Endothelial cell of umbilical vein (primary cell): ENCODE results near the gene WAS. TPM values are rescaled to one million over a fixed set of nuclear protein-coding genes. Genes with fewer than 3 reads are reported as not detected.

Source experiments
- BruUV-seq: library from RNA; stranded (reverse); fragments of 400-500 nt; replicated peaks from 2 replicates; lab custom pipeline; 2021; lab: Mats Ljungman, UMichigan
- CTCF ChIA-PET: fragments of 300-600, 350-600 bp; sonication (Branson Sonifier 250); formaldehyde crosslinking; loops from one replicate; lab custom pipeline; 2021; ENCODE audit warnings: antibody characterized with exemption, inconsistent platforms; lab: Charles Lee
- POLR2A ChIA-PET: fragments of 300-600, 350-600 bp; sonication (Branson Sonifier 250); formaldehyde crosslinking; loops from one replicate; lab custom pipeline; 2021; ENCODE audit warnings: antibody characterized with exemption, inconsistent platforms; lab: Charles Lee
- DNase-seq: peaks from one replicate; pipeline ENCODE4 v3.0.0-alpha.2; 2011; ENCODE audit warnings: low read depth, low spot score
- FAIRE-seq: peaks from 2 replicates; lab custom pipeline; 2011; peaks lifted over from hg19 to GRCh38; lab: Jason Lieb, UNC
- H2AFZ ChIP-seq: 2 replicates; pipeline ENCODE4 v1.6.0; 2012; ENCODE audit warnings: low read depth, low read length, control low read depth, inconsistent platforms
- H3K27ac ChIP-seq: 2 replicates; pipeline ENCODE4 v1.5.1; 2011; ENCODE audit warnings: low read depth, mild to moderate bottlenecking, control low read depth, low read length, moderate library complexity; ENCODE audit not compliant: insufficient read depth
- H3K27me3 ChIP-seq, 2 experiments: 2 replicates each; pipeline versions ENCODE4 v1.6.0 to v1.6.1; 2011; ENCODE audit warnings: low read length in 2 of 2, mixed read lengths in 1 of 2; ENCODE audit not compliant: control insufficient read depth in 2 of 2, insufficient read depth in 2 of 2
- H3K36me3 ChIP-seq, 2 experiments: 2 replicates in 1 of 2; 3 replicates in 1 of 2; pipeline ENCODE4 v1.5.1; 2011; ENCODE audit warnings: low read length in 2 of 2, mild to moderate bottlenecking in 1 of 2, moderate library complexity in 1 of 2; ENCODE audit not compliant: control insufficient read depth in 2 of 2, insufficient read depth in 2 of 2; ENCODE audit errors: extremely low read depth in 1 of 2
- H3K4me1 ChIP-seq: 3 replicates; pipeline ENCODE4 v1.5.1; 2011; ENCODE audit warnings: mild to moderate bottlenecking, low read length; ENCODE audit not compliant: control insufficient read depth, insufficient read depth; ENCODE audit errors: extremely low read depth
- H3K4me2 ChIP-seq: 2 replicates; pipeline ENCODE4 v1.6.1; 2011; ENCODE audit warnings: low read length, control low read depth, mixed read lengths; ENCODE audit not compliant: insufficient read depth
- H3K4me3 ChIP-seq, 3 experiments: fragments of 200-600 bp in 1 of 3; sonication (generic), shearing (Covaris generic) in 1 of 3; replicated peaks in 1 of 3; 2 replicates each; pipeline ENCODE4 v1.5.1; 2011 to 2016; ENCODE audit warnings: control low read depth in 3 of 3, low read length in 3 of 3, mild to moderate bottlenecking in 2 of 3, inconsistent platforms in 1 of 3, low read depth in 1 of 3, moderate library complexity in 1 of 3; ENCODE audit not compliant: insufficient read depth in 1 of 3
- H3K79me2 ChIP-seq: 2 replicates; pipeline ENCODE4 v1.6.0; 2012; ENCODE audit warnings: low read length, inconsistent platforms; ENCODE audit not compliant: control insufficient read depth, insufficient read depth
- H3K9ac ChIP-seq: replicated peaks from 2 replicates; pipeline ENCODE3; 2011; ENCODE audit warnings: low read length, control low read depth; ENCODE audit not compliant: insufficient read depth; ENCODE audit errors: extremely low read depth
- H3K9me1 ChIP-seq: replicated peaks from 3 replicates; pipeline ENCODE4 v1.6.0; 2011; ENCODE audit warnings: mild to moderate bottlenecking, low read length; ENCODE audit not compliant: control insufficient read depth, insufficient read depth; ENCODE audit errors: extremely low read depth
- H3K9me3 ChIP-seq: replicated peaks from 2 replicates; pipeline ENCODE4 v1.5.1; 2012; ENCODE audit warnings: low read length, inconsistent platforms; ENCODE audit not compliant: control insufficient read depth, insufficient read depth
- H4K20me1 ChIP-seq: replicated peaks from 2 replicates; pipeline ENCODE3; 2011; ENCODE audit warnings: mild to moderate bottlenecking, low read length; ENCODE audit not compliant: control insufficient read depth, insufficient read depth; ENCODE audit errors: extremely low read depth
- CTCF ChIP-seq, 2 donors: IDR thresholded peaks; 1 replicate in 1 of 2; 2 replicates in 1 of 2; pipeline ENCODE4 v1.5.1; 2011; ENCODE audit warnings: low read length in 2 of 2, mild to moderate bottlenecking in 2 of 2, moderate library complexity in 2 of 2, control low read depth in 1 of 2, inconsistent platforms in 1 of 2, low read depth in 1 of 2; ENCODE audit not compliant: insufficient read depth in 1 of 2; ENCODE audit errors: extremely low read depth in 1 of 2
- EZH2 ChIP-seq: IDR thresholded peaks from 2 replicates; pipeline ENCODE4 v1.6.1; 2012; ENCODE audit warnings: borderline replicate concordance, low read depth, mild to moderate bottlenecking, moderate library complexity, low read length, inconsistent platforms; ENCODE audit not compliant: severe bottlenecking
- FOS ChIP-seq: IDR thresholded peaks from 2 replicates; pipeline ENCODE4 v1.6.1; 2011; ENCODE audit warnings: mild to moderate bottlenecking, low read length, moderate library complexity, borderline replicate concordance; ENCODE audit not compliant: insufficient read depth
- GATA2 ChIP-seq: IDR thresholded peaks from 2 replicates; pipeline ENCODE4 v1.7.0; 2011; ENCODE audit warnings: low read depth, mild to moderate bottlenecking, moderate library complexity, mixed read lengths, low read length; ENCODE audit not compliant: insufficient read length, insufficient read depth
- JUN ChIP-seq: IDR thresholded peaks from 2 replicates; pipeline ENCODE4 v1.6.1; 2011; ENCODE audit warnings: borderline replicate concordance, low read depth; ENCODE audit not compliant: insufficient read length, insufficient read depth
- MAX ChIP-seq: IDR thresholded peaks from 2 replicates; pipeline ENCODE4 v1.6.1; 2011; ENCODE audit not compliant: insufficient read depth, insufficient read length
- MYC ChIP-seq: IDR thresholded peaks from one replicate; pipeline ENCODE4 v1.6.1; 2011; ENCODE audit warnings: mild to moderate bottlenecking, low read depth, low read length
- POLR2A ChIP-seq: IDR thresholded peaks from 2 replicates; pipeline ENCODE4 v1.6.1; 2012; ENCODE audit warnings: low read depth, mild to moderate bottlenecking, control low read depth, low read length
- POLR2AphosphoS5 ChIP-seq: IDR thresholded peaks from 2 replicates; pipeline ENCODE4 v1.6.1; 2012; ENCODE audit warnings: low read depth, mild to moderate bottlenecking, control low read depth, low read length, moderate library complexity; ENCODE audit not compliant: insufficient read depth
- dilution Hi-C: fragments of 300-500 bp; cut with MboI; formaldehyde crosslinking; loops from one replicate; pipeline ENCODE4 v1.15.0; 2019; ENCODE audit warnings: low sequenced_read_pairs; ENCODE audit not compliant: extremely low pct_ligation_motif_present
- intact Hi-C: fragments of 100-400 bp; cut with micrococcal nuclease; formaldehyde crosslinking; loops from one replicate; pipeline ENCODE4 v1.10.0; 2022
- polyA plus RNA-seq, 4 experiments: library from polyadenylated mRNA; depleted of rRNA in 3 of 4; stranded (reverse) in 3 of 4; unstranded in 1 of 4; fragments of >200 nt; gene quantifications; 2 replicates each; pipeline versions ENCODE4 v1.2.1 to v1.2.3, GENCODE V29; 2011 to 2012; ENCODE audit warnings: missing spikeins in 1 of 4
- total RNA-seq: library from RNA; stranded (reverse); gene quantifications from 2 replicates; pipeline ENCODE4 v1.2.3, GENCODE V29; 2021

Gene WAS
- total and polyA plus RNA-seq, 2 donors (not counting 3 experiments of a cell fraction or from before 2014, with no cell fraction given) = 0.73 TPM; not detected in 1

GRCh38 chrX:48715876-48716502, 32.4 kb downstream of the WAS start:
- Histone ChIP-seq H3K27me3 (peaks cover 2 to 12% of the 10 kb centered on the region in 2 experiments), H2AFZ (no peak overlapping the region), H4K20me1 (no peaks in the 10 kb centered on the region), H3K27ac (no peak overlapping the region), H3K4me3 (no peak overlapping the region), H3K9ac (no peak overlapping the region), H3K9me3 (no peaks in the 10 kb centered on the region), H3K36me3 (no peaks in the 10 kb centered on the region), H3K9me1 (no peaks in the 10 kb centered on the region), H3K4me2 (no peak overlapping the region), H3K79me2 (no peaks in the 10 kb centered on the region), H3K4me1 (no peaks in the 10 kb centered on the region)
- no peak for FAIRE-seq
- POLR2A ChIA-PET = no interaction called here
- dilution Hi-C loops (no loop called here), intact Hi-C loops (no loop called here)
- CTCF ChIA-PET = no interaction called here
- DNase-seq = no peak
- no TSS peak for BruUV-seq
- TF ChIP-seq MAX (no peak), JUN (no peak), GATA2 (no peak)

DNA sequence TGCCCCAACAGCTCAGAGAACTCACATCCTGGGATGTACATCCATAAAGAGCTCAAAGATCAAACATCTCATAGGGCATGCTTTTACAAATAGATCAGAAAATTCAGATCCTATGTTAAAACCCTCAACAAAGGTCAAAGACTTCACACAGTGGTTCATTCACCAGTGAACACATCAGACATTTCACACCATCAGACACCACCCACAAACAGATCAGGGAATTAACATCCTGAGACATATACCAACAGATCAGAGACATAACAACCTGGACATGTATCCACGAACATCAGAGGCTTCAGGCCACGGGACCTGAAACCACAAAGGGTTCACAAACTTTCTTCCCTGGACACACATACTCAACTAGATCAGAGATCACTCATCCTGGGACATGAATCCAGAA, 36.4 kb downstream of the WAS start:
- CTCF ChIA-PET = no interaction called here
- dilution Hi-C loops (no loop called here), intact Hi-C loops (no loop called here)
- no peaks in the 10 kb centered on the region for H3K36me3 ChIP-seq
- FAIRE-seq (no peak), DNase-seq (no peak)
- H3K9ac ChIP-seq = no peak overlapping the region
- no peak overlapping the region for H3K4me3 ChIP-seq
- H3K4me2 ChIP-seq = no peak overlapping the region
- H3K79me2 ChIP-seq = no peaks in the 10 kb centered on the region
- no peaks in the 10 kb centered on the region for H3K9me3 ChIP-seq
- H3K27ac ChIP-seq = no peak overlapping the region
- BruUV-seq = no TSS peak
- POLR2A ChIA-PET = no interaction called here
- H3K4me1 ChIP-seq = no peaks in the 10 kb centered on the region
- no peaks in the 10 kb centered on the region for H4K20me1 ChIP-seq
- H2AFZ ChIP-seq = no peak overlapping the region
- H3K9me1 ChIP-seq = no peaks in the 10 kb centered on the region
- H3K27me3 ChIP-seq = peaks cover 2 to 9% of the 10 kb centered on the region in 2 experiments
- TF ChIP-seq CTCF (IDR thresholded peaks at IDR 0.05; ENCODE audit: extremely low read depth in 1 of 2, insufficient read depth in 1 of 2, low read depth in 1 of 2, low read length in 2 of 2) (no peak), MYC (no peak), POLR2A (no peak), POLR2AphosphoS5 (no peak), EZH2 (no peak), MAX (no peak), JUN (no peak), GATA2 (no peak), FOS (no peak)
